NCI-H748 treated with DMSO at 0.1 percent for 48 hours (cell line): Measurements from ENCODE around the gene EME1.
"Not testable (repeated sequence)": the region's sequence is repeated elsewhere in the genome, so short reads cannot be mapped to it uniquely, and the experiment has no call there.

Source experiments
- DNase-seq: peaks from one replicate; lab custom pipeline; 2025; lab: John Stamatoyannopoulos, UW

EME1 gene

GRCh38 chr17:50426472-50426782 lies 53.4 kb downstream of the EME1 start:
- no peak for DNase-seq

DNA sequence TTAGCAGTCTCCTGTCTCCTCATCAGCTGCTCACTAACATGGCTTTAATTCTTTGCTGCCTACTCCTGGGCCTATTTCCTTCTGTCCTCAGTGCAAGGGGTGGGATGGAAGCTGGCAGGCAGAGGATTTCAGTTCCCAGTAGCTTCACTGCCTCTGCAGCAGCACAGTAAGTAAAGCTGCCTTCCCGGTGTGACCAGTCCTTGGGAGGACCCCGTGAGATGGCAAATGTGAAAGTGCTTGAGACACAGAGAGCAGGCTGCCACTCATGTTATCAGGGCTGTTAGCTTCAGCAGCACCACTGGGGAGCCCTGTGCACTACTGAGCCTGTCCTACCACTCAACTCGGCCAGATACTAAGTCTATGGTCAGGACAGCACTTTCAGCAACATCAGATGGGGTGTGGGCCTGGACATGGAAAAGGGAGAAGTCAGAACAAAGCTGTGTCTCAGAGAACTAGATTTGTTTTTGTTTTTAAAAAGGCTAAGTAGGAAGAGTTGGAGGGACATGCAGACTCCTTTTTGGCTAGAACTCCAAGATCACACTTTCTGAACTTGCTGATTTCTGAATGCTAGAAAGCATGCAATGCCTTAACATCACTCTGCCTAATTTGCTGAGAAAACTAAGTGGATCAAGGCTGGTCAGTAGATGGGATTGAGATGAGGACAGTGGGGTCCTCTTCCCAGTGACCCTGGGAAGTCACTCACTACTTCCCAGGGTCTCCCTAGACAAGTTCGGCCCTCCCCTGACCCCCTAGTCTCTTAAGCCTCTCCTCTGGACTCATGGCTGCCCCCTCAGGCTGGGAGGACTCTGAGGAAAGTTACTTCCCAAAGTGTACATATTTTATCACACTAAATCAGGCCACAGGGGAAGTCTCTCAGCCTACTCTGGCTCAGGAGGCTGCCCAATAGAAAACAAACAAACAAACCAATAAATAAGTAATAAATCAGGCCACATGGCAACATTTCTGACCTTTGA lies 54.1 kb downstream of the EME1 start:
- no peak for DNase-seq

DNA sequence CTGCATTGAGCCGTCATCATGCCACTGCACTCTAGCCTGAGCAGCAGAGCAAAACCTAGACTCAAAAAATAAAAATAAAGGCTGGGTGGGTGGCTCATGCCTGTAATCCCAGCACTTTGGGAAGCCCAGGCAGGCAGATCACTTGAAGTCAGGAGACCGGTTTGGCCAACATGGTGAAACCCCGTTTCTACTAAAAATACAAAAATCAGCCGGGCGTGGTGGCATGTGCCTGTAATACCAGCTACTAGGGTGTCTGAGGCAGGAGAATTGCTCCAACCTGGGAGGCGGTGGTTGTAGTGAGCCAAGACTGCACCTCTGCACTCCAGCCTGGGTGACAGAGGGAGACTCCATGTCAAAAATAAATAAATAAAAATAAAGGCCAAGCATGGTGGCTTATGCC lies 55.1 kb downstream of the EME1 start:
- DNase-seq, result not testable (repeated sequence)

DNA sequence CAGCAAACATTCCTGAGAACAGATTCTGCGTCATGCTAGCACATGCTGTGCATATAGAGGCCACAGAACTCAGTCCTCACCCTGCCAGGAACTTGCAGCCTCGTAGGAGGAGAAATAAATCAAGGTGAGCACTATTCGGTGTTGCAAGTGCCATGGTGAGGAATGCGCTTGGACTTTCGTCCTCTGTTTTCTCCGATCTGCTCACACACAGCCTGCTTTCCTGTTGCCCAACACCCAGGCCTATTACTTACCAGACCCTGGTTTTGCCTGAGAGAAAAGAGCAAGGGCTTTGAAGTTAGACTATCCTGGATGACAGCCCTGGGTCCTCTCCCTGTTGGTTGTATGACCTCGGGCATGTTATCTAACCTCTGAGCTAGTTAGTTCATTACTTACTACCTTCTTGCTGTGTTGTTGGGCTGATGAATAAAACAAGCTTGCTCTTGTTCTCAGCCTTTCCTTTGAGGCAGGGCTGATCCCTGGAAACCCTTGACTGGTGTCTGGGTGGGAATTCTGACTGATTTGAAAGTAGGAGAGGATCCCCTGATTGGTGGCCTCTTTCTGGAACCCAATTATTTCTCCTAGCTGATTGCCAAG lies 55.9 kb downstream of the EME1 start:
- DNase-seq, result no peak

DNA sequence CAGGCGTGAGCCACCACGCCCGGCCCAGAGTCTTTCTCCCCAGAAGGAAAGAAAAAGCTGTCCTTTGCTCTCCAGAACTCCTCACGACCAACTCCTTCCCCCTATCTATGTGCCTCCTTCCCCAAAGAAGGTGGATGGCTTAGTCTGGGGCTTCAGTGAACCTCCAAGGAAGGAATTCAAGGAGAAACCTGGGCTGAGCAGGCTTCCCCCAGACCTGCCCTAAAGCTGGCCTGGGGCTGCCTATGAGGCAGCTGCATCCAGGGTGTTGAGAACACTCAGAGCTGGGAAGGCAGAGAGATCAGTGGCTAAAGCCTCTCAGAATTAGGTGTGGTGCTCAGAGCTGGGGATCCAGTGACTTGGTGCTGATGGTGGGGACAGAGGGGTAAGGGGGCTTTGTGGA lies 56.8 kb downstream of the EME1 start:
- DNase-seq, result no peak
